HG03095 (cell line): Measurements from ENCODE around the gene STRIP2.

Experiments used
- ATAC-seq: cut with Tn5 transposase; IDR thresholded peaks from one replicate; pipeline ENCODE4 v1.9.1; 2021; ENCODE audit warnings: moderate library complexity; ENCODE audit not compliant: unreplicated experiment

The STRIP2 gene

GRCh38 chr7:129489491-129489890 lies 55.3 kb downstream of the STRIP2 start:
- ATAC-seq, result no peak

DNA sequence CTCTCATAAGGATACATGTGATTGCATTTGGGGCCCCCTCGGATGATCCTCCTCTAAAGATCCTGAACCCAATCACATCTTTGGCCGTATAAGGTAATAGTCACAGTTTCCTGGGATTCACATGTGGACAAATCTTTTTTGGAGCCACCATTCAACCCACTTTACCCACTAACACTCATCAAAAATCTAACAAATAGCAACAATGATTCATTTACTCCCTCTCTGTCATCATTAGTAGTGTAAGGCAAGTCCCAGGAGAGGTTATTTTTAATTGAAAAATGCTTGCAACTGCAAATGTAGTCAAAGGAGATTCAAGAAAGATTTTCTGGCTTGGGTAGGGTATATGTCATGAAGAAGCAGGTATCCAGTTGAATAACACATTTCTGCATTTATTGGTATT lies 58.2 kb downstream of the STRIP2 start:
- ATAC-seq, result no peak

DNA sequence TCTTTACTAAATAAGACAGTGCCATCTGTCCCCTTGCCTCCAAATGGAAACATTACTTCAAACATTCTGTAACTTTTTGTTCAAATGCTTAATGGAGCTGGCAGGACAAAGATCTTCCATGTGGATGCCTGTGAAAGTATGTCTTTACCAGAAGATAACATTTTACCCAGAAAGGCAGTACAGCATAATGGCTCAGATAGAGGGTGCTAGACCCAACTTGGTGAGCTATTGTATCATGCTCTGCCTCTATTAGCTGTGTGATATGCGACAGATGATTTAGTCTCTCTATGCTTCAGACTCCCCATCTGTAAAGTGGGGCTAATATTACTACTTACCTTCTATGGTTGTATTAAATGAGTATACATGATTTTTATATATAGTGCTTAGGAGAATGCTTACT lies 59.3 kb downstream of the STRIP2 start:
- no peak for ATAC-seq

GRCh38 chr7:129494041-129494440 lies 59.8 kb downstream of the STRIP2 start:
- ATAC-seq, result peak; percentile 72

GRCh38 chr7:129495987-129496386 lies 61.8 kb downstream of the STRIP2 start:
- no peak for ATAC-seq

DNA sequence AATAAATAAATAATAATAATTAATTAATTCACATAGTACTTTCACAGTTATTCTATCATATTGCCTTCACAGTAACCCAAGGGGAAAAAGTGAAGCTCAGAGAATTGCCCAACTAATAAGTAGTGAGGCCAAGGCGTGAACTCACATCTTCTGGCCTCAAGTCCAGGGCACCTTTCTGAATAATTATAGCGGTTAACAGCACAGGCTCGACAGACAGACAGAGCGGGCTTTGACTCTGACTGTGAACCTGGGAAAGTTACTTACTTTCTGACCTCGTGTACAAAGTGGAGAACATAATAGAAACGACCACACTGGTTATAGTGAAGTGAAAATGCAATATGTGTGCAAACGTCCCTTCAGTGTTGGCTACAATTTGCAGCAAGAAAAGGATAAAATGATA lies 62.4 kb downstream of the STRIP2 start:
- no peak for ATAC-seq

DNA sequence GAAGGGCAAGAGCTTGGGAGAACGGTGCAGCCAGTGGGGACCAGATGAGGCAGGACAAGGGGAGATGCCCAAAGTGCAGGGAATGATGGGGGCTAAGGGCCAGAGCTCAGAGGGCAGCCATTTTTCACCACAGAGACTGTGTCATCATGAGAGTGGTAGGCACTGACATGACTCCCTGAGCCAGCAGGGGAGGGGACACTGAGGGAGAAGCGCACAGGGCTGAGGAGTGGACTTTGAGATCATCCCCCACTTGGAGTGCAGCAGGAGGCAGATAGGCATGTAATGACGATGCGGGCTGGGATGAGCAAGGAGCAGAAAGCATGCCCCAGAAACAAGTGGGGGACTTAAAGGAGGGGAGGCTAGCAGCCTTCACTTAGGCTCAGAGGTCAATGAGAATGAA lies 62.9 kb downstream of the STRIP2 start:
- no peak for ATAC-seq

DNA sequence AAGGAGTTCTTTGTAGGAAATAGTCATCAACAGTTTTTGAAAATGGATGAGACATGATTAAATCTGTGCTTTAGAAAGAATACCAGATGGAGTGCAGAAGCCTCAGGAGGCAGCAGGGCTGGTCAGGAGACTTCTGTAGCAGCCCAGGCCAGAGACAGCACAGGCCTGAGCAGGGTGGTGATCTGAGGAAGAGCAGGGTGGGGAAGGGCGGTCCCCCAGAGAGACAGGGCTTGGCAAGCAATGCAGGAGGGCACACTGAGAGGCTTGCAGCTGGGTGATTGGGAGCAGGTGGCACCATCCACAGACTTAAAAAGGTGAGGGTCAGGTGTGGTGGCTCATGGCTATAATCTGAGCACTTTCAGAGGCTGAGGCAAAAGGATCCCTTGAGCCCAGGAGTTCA lies 63.8 kb downstream of the STRIP2 start:
- ATAC-seq, result no peak

- no peak for ATAC-seq
Observed at GRCh38 chr7:129499999-129500398, 65.8 kb downstream of the STRIP2 start.

- ATAC-seq, result peak; percentile 87
Observed at GRCh38 chr7:129501760-129502707, 67.8 kb downstream of the STRIP2 start, which contains the start of gene SMKR1. SMKR1 (plus strand) TSS chr7:129502531; CDS start chr7:129502825, 294 bp downstream.

- ATAC-seq, result peak; percentile 13
Observed at GRCh38 chr7:129502708-129503685, 68.8 kb downstream of the STRIP2 start.

DNA sequence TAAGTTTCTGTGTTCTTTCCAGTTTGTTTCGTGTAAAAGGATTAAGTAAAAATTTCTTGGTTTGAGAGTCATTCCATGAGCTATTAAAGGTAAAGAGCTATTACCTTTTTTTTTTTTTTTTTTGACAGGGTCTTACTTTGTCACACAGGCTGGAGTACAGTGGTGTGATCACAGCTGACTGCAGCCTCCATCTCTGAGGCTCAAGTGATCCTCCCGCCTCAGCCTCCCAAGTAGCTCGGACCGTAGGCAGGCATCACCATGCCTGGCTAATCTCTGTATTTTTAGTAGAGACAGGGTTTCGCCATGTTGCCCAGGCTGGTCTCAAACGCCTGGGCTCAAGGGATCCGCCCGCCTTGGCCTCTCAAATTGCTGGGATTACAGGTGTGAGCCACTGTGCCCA lies 69.5 kb downstream of the STRIP2 start:
- ATAC-seq, result no peak

GRCh38 chr7:129512192-129512591 lies 78.0 kb downstream of the STRIP2 start:
- no peak for ATAC-seq

DNA sequence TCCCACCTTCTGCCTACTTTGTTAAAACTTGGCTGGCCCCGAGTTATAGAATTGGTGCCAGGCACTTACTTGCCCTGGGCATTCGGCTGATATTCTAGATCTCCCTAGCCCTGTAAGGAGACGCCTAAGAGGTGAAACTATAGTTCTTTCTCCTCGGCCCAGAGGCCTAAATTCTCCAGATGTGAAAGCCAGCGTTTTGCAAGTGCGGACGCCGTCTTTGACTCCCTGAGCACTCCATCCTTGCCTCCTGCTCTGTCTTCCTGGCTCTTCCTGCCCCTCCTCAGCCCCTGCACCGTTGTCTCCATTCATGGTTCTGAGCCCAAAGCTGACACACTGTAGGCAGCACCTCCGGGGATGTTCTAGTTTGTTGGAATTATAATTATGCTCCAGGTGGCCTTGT lies 79.3 kb downstream of the STRIP2 start:
- no peak for ATAC-seq

GRCh38 chr7:129514683-129515082 lies 80.5 kb downstream of the STRIP2 start:
- no peak for ATAC-seq

DNA sequence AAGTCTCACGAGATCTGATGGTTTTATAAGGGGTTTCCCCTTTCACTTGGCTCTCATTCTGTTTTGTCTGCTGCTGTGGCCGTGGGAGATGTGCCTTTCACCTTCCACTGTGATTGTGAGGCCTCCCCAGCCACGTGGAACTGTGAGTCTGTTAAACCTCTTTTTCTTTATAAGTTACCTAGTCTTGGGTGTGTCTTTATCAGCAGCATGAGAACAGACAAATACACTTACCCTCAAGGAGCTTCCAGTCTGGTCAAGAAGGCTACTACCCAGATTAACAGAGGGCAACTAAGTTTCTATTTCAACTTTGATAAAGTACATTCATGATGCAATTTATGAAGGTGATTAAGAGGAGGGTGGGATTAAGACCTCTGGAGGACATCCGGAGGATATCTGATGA lies 81.1 kb downstream of the STRIP2 start:
- ATAC-seq, result no peak

- ATAC-seq, result no peak
Observed at GRCh38 chr7:129517931-129518330, 83.7 kb downstream of the STRIP2 start.

DNA sequence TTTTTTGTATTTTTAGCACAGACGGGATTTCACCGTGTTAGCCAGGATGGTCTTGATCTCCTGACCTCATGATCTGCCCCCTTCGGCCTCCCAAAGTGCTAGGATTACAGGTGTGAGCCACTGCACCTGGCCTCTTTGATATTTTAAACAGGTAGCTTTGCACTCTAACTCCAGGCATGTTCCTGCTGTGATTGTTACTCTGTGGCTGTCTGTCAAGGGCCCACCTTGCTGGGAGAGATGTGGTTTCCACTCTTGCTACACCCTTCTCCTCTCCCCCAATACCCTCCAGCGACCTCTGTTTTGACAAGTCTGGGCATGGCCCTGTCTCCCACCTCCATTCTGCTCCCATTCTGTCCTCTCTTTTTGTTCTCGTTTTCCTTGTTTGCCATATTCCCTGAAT lies 85.2 kb downstream of the STRIP2 start:
- no peak for ATAC-seq

GRCh38 chr7:129522088-129522970 lies 88.1 kb downstream of the STRIP2 start:
- no peak for ATAC-seq

DNA sequence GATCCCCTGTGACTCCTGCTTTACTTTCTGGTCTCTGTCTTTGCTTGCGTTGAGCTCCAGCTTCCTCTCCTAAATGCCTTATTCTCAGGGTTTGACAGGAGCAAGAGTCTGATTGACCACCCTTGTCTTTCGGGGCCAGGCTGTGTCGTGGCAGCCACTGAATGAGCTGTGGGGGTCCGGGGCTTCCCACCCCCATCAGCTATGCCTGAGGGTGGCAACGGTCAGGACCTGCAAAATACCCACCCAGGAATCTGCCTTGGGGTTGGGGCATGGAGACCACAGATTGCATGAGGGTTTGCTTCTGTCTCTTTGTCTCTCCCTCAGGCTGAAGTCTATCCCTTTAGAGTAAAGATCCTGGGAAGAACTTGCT lies 88.7 kb downstream of the STRIP2 start:
- ATAC-seq, result no peak

GRCh38 chr7:129523924-129524323 lies 89.7 kb downstream of the STRIP2 start:
- no peak for ATAC-seq
